ENCODE results near the gene MAP3K14.

DNA sequence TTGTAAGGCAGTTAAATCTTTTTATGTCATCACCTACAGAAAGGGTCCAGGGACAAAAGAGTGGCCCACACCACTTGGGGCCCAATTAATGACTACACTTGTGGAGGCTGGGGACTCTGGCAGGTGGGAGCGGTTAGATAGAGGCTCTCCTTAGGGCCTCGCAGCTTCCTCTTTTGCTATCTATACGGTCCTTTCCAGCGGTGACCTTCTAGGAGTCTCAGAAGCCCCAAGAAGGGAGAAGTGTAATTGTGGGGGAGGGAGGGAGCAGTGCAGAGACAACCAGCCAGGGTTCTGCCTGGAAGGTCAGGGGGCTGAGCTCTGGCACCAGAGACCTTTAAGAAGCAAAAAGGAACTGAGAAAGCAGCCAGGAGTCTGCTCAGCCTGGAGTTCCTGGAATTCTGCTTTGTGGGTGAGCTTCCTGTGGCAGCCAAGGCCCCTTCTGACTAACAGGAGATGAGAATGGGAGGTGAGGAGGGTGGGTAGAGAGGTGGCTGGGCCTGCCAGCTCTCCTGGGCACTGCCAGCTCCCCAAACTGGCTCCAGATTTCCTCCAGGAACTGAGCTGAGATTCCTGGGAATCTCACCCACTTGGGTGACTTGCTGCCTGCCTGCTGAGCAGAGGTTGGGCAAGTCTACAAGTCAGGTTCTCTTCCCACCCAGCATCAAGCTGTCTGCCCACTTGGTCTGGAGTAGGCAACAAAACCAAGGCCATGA is 16.3 kb upstream of the MAP3K14 start:
- TF ChIP-seq EZH2phosphoT487 (IDR thresholded peaks at IDR 0.05): no peak
- TF ChIP-seq, protein P1, sequence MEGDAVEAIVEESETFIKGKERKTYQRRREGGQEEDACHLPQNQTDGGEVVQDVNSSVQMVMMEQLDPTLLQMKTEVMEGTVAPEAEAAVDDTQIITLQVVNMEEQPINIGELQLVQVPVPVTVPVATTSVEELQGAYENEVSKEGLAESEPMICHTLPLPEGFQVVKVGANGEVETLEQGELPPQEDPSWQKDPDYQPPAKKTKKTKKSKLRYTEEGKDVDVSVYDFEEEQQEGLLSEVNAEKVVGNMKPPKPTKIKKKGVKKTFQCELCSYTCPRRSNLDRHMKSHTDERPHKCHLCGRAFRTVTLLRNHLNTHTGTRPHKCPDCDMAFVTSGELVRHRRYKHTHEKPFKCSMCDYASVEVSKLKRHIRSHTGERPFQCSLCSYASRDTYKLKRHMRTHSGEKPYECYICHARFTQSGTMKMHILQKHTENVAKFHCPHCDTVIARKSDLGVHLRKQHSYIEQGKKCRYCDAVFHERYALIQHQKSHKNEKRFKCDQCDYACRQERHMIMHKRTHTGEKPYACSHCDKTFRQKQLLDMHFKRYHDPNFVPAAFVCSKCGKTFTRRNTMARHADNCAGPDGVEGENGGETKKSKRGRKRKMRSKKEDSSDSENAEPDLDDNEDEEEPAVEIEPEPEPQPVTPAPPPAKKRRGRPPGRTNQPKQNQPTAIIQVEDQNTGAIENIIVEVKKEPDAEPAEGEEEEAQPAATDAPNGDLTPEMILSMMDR (IDR thresholded peaks at IDR 0.05): no peak

All from neural progenitor cell (in vitro differentiated cells).